Heart left ventricle (tissue), 13 donors: ENCODE results near the gene IQSEC1.

Experiments
- POLR2A ChIP-seq, 2 donors: fragments of 450-650 bp; IDR thresholded peaks; one replicate each; pipeline ENCODE4 v1.6.1; 2017; ENCODE audit warnings: antibody characterized with exemption in 2 of 2, mild to moderate bottlenecking in 2 of 2, moderate library complexity in 2 of 2
- TF ChIP-seq, protein P1 (sequence below), 12 donors: fragments of 200-600 bp; sonication (generic) in 4 of 12; IDR thresholded peaks; one replicate each; pipeline versions ENCODE4 v1.5.0 to v1.8.0; 2018 to 2022; ENCODE audit warnings: antibody characterized with exemption in 12 of 12, mild to moderate bottlenecking in 5 of 12
- donor health status: ischemic (EF 13 %, LVEDD 7.1; RV severe dilation, severe dysfunction).
- donor health status: DM: no; HTN: yes; CAD: no.
- donor health status: DM: no; HTN: no; CAD: no.
- donor health status: ischemic (EF 25% LVEDD 6.9; RV normal size, moderate dysfunction).
- donor health status: ischemic (EF 25% LVEDD 5.7; RV mildly dilated, moderate dysfunction).
- donor health status: ischemic (EF 35%, LVEDD 5.7; RV mildly dilated, moderate dysfunction).
- donor health status: nonischemic (EF 11% LVEDD 7.7; RV severe dilation, severe dysfunction).
- donor health status: DM: yes; HTN: yes; CAD: no.
- donor health status: PGD.
- donor health status: ischemic (EF 29% LVEDD 5.4; RV normal size, mild dysfunction).
- donor health status: nonischemic (EF 23%, LVEDD 6.1; RV moderate dilation, normal function).

DNA sequence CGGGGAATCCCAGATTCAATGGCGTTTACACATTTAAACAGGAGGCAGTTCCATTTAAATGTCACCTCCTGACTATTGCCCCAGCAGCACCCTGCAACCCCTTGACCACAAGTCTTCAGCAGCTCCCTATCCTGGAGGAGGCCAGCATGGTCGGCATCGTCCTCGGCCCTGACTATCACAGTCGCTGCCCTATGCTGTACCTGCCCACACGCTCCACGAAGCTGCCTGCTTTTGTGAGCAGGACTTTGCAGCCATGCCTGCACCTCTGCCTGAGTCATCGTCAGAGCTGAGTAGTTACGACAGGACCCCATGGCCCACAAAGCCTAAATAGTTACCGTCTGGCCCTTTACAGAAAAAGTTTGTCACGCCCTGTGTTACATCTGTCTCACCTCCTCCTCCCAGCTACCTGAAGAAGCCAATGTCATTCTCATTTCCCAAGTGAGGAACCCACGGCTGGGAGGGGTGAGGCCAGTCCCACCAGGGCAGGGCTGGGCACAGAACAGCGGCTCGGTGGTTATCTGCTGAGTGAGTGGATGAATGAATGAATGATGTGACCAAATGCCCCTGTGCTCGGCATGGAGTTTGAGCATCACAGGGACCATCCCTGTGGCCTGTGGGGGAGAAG, 47.8 kb upstream of the IQSEC1 start:
- no peak for TF ChIP-seq POLR2A (IDR thresholded peaks at IDR 0.05)
- TF ChIP-seq, protein P1, sequence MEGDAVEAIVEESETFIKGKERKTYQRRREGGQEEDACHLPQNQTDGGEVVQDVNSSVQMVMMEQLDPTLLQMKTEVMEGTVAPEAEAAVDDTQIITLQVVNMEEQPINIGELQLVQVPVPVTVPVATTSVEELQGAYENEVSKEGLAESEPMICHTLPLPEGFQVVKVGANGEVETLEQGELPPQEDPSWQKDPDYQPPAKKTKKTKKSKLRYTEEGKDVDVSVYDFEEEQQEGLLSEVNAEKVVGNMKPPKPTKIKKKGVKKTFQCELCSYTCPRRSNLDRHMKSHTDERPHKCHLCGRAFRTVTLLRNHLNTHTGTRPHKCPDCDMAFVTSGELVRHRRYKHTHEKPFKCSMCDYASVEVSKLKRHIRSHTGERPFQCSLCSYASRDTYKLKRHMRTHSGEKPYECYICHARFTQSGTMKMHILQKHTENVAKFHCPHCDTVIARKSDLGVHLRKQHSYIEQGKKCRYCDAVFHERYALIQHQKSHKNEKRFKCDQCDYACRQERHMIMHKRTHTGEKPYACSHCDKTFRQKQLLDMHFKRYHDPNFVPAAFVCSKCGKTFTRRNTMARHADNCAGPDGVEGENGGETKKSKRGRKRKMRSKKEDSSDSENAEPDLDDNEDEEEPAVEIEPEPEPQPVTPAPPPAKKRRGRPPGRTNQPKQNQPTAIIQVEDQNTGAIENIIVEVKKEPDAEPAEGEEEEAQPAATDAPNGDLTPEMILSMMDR (IDR thresholded peaks at IDR 0.05) = no peak
